HG02571 (cell line): ENCODE data around the gene TMEM175.

Experiments used
- ATAC-seq: cut with Tn5 transposase; IDR thresholded peaks from one replicate; pipeline ENCODE4 v1.9.1; 2021; ENCODE audit warnings: mild to moderate bottlenecking, moderate library complexity; ENCODE audit not compliant: unreplicated experiment

TMEM175 gene

DNA sequence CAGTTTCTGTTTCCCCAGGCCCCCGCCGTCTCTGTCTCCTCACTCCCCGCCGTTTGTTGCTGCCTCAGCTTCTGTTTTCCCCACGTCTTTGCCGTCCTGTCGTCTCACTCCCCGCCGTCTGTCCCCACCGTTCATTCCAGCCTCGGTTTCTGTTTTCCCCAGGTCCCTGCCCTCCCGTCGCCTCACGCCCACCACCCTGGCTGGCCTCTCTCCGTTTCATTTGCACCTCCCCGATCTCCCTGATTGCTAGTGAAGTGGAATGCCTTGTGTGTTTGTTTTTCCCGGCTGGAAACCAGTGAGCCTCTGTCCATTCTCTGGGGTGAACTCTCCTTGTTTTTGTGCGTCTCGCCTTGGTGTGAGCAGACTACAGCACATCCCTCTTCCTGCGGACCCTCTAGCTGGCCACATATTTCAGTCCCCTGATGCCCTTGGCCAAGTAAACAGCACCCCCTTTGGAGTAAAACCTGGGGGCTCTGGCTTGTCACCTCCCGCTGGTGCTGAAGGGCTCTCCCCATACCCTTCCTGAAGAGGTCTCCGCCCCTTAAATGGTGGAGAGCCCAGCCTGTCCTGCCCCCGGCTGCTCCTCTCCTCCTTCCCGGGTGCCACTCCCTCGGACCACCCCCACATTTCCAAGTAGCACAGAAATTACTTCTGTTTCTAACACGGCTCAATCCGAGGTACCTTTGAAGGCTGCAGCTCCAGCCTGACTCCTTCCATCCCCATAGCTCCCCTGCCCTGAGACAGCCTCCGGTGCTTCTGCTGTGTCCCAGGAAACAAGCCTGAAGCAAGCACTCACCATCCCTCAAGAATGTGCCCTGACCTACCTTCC, 13.2 kb downstream of the TMEM175 start:
- no peak for ATAC-seq

DNA sequence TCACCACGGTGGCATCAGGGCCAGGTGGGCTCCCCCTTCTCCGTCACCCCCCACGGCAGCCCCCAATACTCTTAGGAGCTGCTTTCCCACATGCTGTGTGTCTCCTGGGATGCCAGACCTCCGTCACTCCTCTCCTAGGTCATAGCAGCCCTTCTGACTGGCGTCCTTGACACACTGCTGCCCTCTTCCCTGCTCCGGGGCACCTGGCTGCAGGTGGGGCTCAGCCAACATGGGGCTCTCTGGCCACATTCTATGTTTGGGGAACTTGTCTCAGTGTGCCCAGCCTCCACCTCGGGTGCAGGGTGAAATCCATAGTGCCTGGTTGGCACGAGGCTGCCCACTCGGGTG, 13.8 kb downstream of the TMEM175 start:
- ATAC-seq: no peak

DNA sequence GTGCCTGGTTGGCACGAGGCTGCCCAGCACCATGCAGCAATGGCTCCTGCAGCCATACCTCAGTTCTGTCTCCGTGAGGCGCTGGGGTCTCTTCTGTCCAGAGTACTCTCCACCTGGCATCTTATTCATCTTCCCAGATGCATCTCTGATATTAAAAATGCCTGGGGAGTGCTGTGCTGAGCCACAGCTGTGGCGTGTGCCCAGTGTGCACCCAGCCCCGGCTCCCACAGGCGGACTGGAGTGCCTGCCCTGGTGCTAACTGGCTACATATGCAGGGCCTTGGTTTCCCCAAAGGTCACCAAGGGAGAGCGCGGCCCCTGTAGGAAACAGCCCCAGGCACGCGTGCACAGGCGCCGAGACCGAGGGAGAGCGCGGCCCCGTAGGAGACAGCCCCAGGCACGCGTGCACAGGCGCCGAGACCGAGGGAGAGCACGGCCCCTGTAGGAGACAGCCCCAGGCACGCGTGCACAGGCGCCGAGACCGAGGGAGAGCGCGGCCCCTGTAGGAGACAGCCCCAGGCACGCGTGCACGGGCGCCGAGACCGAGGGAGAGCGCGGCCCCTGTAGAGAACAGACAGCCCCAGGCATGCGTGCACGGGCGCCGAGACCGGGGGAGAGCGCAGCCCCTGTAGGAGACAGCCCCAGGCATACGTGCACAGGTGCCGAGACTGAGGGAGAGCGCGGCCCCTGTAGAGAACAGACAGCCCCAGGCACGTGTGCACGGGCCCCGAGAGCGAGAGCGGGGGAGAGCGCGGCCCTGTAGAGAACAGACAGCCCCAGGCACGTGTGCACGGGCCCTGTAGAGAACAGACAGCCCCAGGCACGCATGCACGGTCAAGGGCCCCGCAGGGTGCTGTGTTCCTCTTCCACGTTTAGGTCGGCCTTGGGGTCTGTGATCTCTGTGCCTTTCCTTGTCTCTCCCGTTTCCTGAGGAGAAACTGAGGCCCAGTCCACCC, 14.5 kb downstream of the TMEM175 start:
- no peak for ATAC-seq

DNA sequence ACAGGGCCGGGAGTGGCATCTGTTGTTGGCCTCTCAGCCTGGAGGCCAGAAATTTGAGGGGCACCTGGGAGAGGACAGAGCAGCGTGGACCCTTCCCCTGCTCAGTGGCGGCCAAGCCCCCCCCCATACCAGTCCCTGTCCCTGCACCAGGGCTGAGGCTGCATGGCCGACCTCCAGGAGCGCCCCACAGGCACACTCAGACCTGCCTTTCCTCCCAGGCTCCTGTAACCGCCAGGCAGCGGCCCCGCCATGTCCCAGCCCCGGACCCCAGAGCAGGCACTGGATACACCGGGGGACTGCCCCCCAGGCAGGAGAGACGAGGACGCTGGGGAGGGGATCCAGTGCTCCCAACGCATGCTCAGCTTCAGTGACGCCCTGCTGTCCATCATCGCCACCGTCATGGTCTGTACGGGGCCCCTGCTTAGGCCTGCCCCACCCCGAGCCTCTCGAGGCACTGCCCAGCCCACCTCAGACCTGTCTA, 15.3 kb downstream of the TMEM175 start:
- no peak for ATAC-seq

DNA sequence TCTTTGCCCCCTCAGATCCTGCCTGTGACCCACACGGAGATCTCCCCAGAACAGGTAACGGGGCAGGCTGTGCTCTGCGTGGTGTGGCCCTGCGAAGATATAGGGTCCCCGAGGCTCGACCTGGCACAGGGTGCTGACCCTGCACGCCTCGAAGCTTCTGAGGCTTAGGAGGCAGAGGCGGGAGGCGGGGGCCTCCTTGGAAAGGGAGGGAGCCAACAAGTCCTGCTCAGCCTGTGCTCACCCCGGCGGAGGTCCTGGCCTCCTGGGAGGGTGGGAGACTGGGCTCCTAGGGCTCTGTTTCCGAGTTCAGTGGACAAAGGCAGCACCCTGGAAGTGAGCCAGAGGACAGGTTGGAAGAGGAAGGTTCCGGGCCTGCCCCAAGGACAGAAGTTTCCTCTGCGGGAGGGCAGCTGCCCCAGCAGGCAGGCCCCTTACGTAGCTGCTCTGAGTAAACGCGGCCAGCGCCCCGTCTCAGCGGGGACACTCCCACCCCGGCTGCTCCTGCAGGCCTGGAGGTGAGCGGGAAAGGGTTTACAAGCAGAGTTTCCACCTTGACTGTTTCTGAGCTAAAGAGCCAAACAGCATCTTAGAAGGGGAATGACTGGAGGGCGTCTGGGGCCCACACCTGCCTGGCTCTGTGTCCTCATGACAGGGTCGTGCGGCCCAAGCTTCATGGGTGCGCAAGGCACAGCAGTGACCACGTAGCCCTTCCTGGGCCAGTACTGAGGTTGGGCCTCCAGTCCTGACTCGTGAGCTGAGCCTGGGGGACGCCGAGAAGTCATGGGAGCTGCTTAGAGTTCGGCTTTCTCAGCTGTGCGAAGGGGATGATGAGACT, 16.1 kb downstream of the TMEM175 start:
- ATAC-seq: no peak

DNA sequence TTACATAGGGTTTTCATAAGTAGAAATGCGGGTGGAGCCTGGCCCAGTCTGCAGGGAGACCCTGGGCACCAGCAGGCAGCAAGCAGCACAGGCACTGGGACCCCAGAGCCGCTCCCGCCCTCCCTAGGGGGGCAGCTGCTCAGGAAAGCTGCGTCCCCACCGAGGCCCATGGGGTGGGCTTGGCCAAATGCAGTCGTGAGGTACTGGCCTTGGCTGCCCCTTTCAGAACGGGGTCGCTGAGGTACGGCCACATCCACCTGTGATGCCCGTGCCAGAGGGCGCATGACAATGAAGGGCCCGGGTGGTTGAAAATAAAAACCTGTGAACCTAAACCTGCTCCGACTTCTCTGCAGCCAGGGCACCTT, 16.7 kb downstream of the TMEM175 start:
- no peak for ATAC-seq

DNA sequence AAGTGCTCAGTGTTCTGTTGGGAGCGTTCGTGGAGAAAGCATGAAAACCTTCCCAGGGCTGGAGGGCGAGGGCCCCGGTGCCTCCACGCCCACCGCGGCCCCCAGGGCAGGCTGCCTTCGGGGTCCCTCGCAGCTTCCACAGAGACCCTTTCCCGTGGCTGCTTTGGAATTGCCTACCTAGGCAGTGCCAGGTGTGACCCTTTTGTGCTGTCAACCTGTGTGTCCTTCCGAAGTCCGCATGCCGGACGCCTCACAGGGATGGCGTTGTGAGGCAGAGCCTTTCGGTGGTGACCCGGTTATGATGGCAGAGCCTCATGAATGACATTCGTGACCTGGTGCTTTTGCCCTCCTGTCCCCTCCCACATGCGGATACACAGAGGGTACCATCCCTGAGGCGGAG, 17.4 kb downstream of the TMEM175 start:
- ATAC-seq: no peak

DNA sequence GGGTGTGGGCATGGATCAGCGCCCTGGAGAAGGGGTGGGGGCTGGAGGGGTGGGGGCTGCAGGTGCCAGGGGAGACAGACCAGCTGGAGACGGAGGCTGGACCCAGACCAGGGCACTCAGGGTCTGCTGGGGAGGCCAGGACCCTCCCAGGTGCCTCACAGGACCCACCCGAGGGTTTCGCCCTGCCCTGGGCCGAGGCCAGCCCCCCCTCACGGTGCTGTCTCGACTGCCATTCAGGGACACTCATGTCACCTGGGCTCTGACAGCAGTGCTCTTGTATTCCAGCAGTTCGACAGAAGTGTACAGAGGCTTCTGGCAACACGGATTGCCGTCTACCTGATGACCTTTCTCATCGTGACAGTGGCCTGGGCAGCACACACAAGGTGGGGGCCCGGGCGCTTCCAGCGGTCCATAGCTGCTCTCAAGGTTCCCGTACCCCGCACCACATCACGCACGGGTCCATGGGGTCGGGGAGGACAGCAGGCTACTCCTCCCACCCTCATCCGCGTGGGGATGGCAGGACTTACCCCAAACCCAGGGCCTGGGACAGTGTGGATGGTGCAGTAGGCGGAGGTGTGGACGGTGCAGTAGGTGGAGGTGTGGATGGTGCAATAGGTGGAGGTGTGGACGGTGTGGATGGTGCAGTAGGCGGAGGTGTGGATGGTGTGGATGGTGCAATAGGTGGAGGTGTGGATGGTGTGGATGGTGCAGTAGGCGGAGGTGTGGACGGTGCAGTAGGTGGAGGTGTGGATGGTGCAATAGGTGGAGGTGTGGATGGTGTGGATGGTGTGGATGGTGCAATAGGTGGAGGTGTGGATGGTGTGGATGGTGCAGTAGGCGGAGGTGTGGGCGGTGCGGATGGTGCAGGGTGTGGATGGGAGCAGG, 18.1 kb downstream of the TMEM175 start:
- no peak for ATAC-seq

DNA sequence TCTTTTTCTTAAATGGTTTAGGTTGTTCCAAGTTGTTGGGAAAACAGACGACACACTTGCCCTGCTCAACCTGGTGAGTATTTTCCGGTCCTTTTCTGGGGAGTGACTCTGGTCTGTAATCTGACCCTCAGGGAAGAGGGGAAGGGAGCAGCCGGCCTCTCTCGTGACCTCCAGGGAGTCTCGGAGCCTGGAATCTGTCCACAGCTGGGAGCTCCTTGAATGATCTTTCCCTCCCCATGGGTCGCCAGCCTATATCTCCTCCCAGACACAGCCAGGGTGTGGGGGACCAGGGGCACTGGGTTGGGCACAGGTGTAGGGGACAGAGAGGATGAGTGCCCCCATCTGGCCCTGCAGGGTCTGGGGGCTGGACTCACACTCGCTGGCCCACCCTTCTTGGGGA, 18.9 kb downstream of the TMEM175 start:
- ATAC-seq: no peak

DNA sequence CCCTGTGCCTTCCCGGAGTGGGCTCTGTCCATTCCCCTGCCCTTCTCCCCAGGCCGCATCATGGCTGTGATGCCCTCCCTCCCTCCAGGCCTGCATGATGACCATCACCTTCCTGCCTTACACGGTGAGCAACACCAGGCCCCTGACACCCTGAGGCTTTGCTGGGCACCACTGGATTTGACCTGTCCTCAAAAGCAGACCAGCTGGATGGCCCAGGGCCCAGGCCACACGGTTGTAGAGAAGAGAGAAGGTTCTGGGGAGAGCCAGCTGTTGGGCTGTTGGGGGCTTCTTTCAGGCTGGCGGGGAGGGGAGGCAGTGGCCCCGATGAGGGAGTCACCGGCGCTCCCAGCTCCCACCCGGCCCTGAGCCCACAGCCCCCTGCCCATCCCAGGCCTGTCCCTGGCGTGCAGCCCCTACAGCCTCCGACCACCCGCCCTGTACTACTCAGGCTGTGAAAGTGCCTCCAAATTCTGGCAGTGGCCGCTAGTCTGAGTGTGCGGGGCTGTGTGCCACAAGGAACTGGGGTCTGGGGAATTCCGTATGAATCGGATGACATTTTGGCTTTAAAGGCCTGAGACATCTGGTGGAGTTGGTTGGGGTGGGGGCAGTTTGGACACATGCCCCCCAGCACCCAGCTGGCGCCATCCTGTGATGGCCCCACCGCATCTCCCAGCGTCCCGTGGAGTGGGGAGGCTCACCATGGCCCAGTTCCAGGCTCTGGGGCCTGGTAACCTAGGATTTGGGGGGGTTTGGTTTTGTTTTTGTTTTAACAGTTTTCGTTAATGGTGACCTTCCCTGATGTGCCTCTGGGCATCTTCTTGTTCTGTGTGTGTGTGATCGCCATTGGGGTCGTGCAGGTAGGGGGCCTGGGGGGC, 19.6 kb downstream of the TMEM175 start:
- ATAC-seq: no peak

DNA sequence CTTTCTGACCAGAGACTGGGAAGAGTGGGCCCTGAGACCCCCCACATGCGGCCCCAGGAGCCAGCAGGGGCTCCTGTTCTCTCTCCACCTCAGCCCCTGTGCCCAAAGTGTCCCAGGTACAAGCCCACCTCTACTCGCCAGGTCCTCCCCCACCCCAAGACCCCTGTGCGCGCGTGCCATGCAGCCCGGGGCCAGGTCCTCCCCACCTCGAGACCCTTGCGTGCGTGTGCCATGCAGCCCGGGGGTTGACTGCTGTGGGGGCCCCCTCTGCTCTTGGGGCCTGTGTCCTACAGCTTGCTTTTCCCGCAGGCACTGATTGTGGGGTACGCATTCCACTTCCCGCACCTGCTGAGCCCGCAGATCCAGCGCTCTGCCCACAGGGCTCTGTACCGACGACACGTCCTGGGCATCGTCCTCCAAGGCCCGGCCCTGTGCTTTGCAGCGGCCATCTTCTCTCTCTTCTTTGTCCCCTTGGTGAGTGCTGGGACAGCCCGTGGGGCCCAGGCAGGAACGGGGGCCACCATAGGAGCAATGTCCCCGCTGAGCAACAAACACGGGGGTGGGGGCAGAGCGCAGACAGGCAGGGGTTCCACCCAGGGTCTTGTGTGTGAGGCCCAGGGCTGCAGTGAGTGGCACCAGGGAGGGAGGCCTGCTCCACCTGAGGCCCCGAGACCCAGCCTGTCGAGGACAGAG, 20.8 kb downstream of the TMEM175 start:
- no peak for ATAC-seq

DNA sequence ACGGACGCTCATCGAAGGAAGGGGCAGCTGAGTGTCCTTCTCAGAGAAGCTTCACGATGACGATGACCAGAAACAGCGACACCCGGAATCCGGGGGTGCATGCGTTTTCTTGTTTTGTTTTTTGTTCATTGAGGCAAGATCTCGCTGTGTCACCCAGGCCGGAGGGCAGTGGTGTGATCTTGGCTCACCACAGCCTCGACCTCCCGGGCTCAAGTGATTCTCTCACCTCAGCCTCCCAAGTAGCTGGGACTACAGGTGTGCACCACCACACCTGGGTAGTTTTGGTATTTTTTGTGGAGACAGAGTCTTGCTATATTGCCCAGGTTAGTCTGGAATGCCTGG, 21.3 kb downstream of the TMEM175 start:
- ATAC-seq: no peak

DNA sequence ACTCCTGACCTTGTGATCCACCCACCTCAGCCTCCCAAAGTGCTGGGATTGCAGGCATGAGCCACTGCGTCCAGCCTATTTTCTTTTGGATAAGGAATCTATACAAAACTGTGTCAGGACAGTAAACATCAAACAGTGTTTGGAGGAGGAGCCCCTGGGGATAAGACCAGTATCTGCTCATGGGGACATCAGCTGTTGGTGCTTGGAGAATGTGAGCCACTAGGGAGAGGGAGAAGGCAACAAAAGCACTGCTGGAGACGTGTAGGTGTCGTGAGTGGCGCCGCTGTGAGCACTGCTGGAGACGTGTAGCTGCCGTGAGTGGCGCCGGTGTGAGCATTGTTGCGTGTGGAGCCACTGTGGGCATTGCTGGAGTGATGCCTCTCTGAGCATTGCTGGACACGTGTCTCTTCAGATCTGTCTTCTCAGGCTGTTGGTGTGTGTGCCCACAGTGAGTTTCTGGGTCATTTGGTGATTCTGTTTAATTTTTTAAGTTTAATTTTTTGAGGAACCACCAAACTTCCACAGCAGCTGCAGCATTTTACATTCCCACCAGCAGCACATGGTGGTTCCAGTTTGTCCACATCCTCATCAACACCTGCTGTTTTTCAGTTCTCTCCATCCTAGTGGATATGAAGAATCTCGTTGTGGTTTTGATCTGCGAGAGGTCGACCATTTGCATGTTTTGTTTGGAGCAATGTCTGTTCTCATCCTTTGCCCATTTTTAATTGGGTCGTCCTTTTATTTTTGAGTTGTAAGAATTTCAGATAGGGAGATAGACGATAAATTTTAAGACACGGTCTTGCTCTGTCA, 22.2 kb downstream of the TMEM175 start:
- ATAC-seq: no peak

DNA sequence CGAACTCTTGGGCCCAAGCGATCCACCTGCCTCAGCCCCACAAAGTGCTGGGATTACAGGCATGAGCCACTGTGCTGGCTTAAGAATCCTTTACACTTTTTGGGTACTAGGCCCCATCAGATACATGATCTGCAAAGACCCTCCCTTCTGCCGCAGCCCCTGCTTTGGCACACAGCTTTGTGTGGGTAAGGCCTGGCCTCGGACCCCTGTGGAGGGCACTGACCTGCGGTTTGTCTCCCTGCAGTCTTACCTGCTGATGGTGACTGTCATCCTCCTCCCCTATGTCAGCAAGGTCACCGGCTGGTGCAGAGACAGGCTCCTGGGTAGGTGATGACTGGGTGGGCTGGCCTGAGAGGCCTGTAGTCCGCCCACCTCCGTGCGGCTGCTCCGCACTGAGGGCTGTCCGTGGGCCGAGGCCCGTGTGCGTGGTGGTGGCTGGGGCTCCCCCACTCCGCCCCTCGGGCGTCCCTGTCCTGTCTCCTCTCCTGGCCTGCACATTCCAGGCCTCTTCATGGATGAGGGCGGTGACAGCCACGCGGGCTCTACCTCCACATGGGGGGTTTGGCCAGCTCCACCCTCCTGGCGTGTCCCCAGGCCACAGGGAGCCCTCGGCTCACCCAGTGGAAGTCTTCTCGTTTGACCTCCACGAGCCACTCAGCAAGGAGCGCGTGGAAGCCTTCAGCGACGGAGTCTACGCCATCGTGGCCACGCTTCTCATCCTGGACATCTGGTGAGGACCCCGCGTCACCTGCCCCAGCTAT, 23.1 kb downstream of the TMEM175 start:
- ATAC-seq: no peak

DNA sequence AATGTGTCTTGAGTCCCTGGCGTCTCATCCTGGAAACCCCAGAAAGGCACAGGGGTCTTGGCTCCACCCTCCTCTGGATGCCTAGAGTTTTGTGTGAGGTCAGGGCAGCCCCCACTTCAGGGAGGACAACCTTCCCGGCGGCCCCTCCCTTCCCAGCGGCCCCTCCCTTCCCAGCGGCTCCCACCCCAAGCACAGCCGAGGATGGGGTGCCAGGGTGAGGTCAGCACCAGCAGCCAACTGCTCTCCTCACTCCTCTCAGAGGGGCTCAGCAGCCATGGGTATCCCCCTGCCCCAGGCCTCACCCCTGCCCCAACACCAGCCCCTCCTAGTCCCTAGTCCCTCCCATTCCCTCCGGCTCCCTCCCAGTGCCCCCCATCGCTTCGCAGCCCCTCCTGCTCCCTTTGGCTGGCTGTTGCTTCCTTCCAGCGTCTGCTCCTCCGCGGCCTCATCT, 23.7 kb downstream of the TMEM175 start:
- ATAC-seq: no peak

DNA sequence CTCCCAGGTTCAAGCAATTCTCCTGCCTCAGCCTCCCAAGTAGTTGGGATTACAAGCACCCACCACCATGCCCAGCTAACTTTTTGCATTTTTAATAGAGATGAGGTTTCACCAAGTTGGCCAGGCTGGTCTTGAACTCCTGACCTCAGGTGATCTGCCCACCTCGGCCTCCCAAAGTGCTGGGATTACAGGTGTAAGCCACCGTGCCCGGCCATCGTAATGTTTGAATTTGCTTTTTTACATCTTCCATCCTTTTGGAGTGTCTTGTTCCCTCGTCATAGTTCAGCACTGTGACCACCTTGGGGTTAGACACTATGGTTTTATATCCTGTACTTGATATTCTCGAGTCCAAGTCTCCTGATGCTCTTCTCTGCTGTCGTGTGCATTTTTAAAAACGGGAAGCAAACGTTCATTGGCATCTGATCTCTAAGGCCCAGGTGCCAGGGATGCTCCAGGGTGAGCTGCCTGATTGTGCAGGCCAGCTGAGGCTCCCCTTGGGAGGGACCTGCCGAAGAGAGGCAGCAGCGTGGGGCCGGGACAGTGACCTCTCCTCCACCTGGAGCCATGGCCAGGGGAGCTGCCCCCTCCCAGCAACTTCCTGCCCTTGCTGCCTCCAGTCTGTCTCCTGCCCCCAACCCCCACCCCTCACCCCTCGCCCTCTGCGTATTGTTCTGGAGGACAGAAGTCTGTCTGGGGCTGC, 24.4 kb downstream of the TMEM175 start:
- no peak for ATAC-seq

DNA sequence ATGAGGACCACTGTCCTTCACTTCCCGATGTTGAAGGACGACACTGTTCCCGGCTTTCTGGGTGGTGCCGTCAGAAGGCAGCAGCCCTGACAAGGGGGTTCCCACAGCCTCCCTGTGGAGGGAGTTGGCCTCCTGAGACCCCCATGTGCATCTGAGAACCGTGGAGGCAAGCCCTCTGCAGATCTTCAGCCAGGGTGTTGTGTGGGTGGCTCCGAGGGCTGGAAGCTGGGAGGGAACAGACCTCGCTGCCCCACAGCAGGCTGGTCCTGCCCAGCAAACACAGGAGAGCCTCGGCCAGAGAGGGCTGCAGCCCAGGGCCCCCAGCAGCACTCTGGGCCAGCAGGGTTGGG, 24.9 kb downstream of the TMEM175 start:
- ATAC-seq: no peak
